PC-3 (cell line): ENCODE measurements around the gene PKM. TPM values are rescaled to one million over a fixed set of nuclear protein-coding genes. Genes with fewer than 3 reads are reported as not detected.
A peak's percentile ranks its signal among the peaks of the same experiment; 100 is the strongest.

ENCODE experiments used
- ATAC-seq: fragments of 200-7000 bp; cut with Tn5 transposase; 2 replicates; pipeline ENCODE4 v1.9.1; 2020; ENCODE audit warnings: mild to moderate bottlenecking, moderate library complexity
- BruUV-seq: library from RNA; stranded (reverse); fragments of 400-500 nt; replicated peaks from 2 replicates; lab custom pipeline; 2021; lab: Mats Ljungman, UMichigan
- CTCF ChIA-PET: fragments of 300-600 bp; sonication (Branson Sonifier 250); formaldehyde crosslinking; loops from one replicate; lab custom pipeline; 2022; ENCODE audit warnings: antibody characterized with exemption; lab: Charles Lee
- POLR2A ChIA-PET: fragments of 300-600 bp; sonication (Branson Sonifier 250); formaldehyde crosslinking; loops from one replicate; lab custom pipeline; 2022; ENCODE audit warnings: antibody characterized with exemption; ENCODE audit not compliant: unreplicated experiment; lab: Charles Lee
- DNase-seq: peaks from one replicate; pipeline ENCODE4 v3.0.0-alpha.2; 2015
- H2AFZ ChIP-seq: fragments of 300-600 bp; sonication (generic); 2 replicates; pipeline ENCODE4 v1.6.0; 2016; ENCODE audit warnings: antibody characterized with exemption, low read length
- H3F3A ChIP-seq: fragments of 300-600 bp; sonication (generic); one replicate; pipeline ENCODE4 v1.6.0; 2017; ENCODE audit warnings: antibody characterized with exemption, low read length, control low read depth, mild to moderate bottlenecking; ENCODE audit not compliant: unreplicated experiment
- H3K27ac ChIP-seq: fragments of 300-600 bp; sonication (generic); 2 replicates; pipeline ENCODE4 v1.5.1; 2016; ENCODE audit warnings: mild to moderate bottlenecking, low read length
- H3K27me3 ChIP-seq: fragments of 300-600 bp; sonication (generic); 2 replicates; pipeline ENCODE4 v1.6.1; 2016; ENCODE audit warnings: low read length, mixed read lengths
- H3K36me3 ChIP-seq: fragments of 300-600 bp; sonication (generic); 2 replicates; pipeline ENCODE4 v1.6.1; 2016; ENCODE audit warnings: low read depth, mixed run types, low read length, mixed read lengths
- H3K4me1 ChIP-seq: fragments of 300-600 bp; sonication (generic); 2 replicates; pipeline ENCODE4 v1.5.1; 2016; ENCODE audit warnings: low read length; ENCODE audit not compliant: insufficient read depth
- H3K4me2 ChIP-seq: fragments of 300-600 bp; sonication (generic); 2 replicates; pipeline ENCODE4 v1.6.0; 2016; ENCODE audit warnings: low read length
- H3K4me3 ChIP-seq: fragments of 300-600 bp; sonication (generic); 2 replicates; pipeline ENCODE4 v1.5.1; 2016; ENCODE audit warnings: mild to moderate bottlenecking, low read length, mixed read lengths
- H3K79me2 ChIP-seq: fragments of 300-600 bp; sonication (generic); 2 replicates; pipeline ENCODE4 v1.6.1; 2017; ENCODE audit warnings: low read length, mixed read lengths
- H3K9ac ChIP-seq: fragments of 300-600 bp; sonication (generic); 2 replicates; pipeline ENCODE4 v1.6.0; 2016; ENCODE audit warnings: mild to moderate bottlenecking, low read length
- H3K9me2 ChIP-seq: fragments of 300-600 bp; sonication (generic); replicated peaks from 2 replicates; pipeline ENCODE4 v1.6.1; 2016; ENCODE audit warnings: mixed run types, low read length, mixed read lengths
- H3K9me3 ChIP-seq: fragments of 300-600 bp; sonication (generic); 2 replicates; pipeline ENCODE4 v1.6.1; 2016; ENCODE audit warnings: low read length, mixed read lengths
- H4K20me1 ChIP-seq: fragments of 300-600 bp; sonication (generic); 2 replicates; pipeline ENCODE4 v1.6.1; 2016; ENCODE audit warnings: low read length, mixed read lengths
- CTCF ChIP-seq: fragments of 300-600 bp; sonication (generic); conservative IDR thresholded peaks from 2 replicates; pipeline ENCODE4 v1.5.1; 2017; ENCODE audit warnings: antibody characterized with exemption, low read depth, mild to moderate bottlenecking, low read length
- EZH2 ChIP-seq: fragments of 300-600 bp; sonication (generic); IDR thresholded peaks from one replicate; pipeline ENCODE4 v1.6.1; 2017; ENCODE audit warnings: antibody characterized with exemption, mild to moderate bottlenecking, low read length; ENCODE audit not compliant: unreplicated experiment
- EZH2phosphoT487 ChIP-seq: fragments of 300-600 bp; sonication (generic); IDR thresholded peaks from 2 replicates; pipeline ENCODE4 v1.6.1; 2018; ENCODE audit warnings: mild to moderate bottlenecking, antibody characterized with exemption, low read length, borderline replicate concordance
- intact Hi-C: fragments of 100-400 bp; cut with micrococcal nuclease; formaldehyde crosslinking; loops from 2 replicates; pipeline ENCODE4 v1.9.0; 2023
- total RNA-seq: library from RNA; depleted of rRNA; stranded (reverse); fragments of >200 nt; gene quantifications from 2 replicates; pipeline ENCODE4 v1.2.3, GENCODE V29; 2014

The PKM gene
- total RNA-seq, 1 experiment from 2014 or later = 1,963 TPM

- H3F3A ChIP-seq = peaks cover 21% of the 10 kb centered on the region
- H3K79me2 ChIP-seq = peaks cover 92% of the 10 kb centered on the region
- peaks cover 37% of the 10 kb centered on the region for H3K36me3 ChIP-seq
- peak overlapping the region; percentile 89 for H3K4me2 ChIP-seq
- BruUV-seq = no TSS peak
- H2AFZ ChIP-seq = no peak overlapping the region
- H3K9me2 ChIP-seq = no peaks in the 10 kb centered on the region
- POLR2A ChIA-PET = no interaction called here
- ATAC-seq = peak; percentile 3; the same call in 1 of the 2 replicates
- peaks cover 58% of the 10 kb centered on the region for H4K20me1 ChIP-seq
- no peaks in the 10 kb centered on the region for H3K27me3 ChIP-seq
- H3K27ac ChIP-seq = peak overlapping the region; percentile 86
- no peaks in the 10 kb centered on the region for H3K9me3 ChIP-seq
- DNase-seq = peak; percentile 84
- peak overlapping the region; percentile 95 for H3K9ac ChIP-seq
- TF ChIP-seq EZH2 = no peak
- no peak for TF ChIP-seq EZH2phosphoT487
- TF ChIP-seq CTCF = no peak
- CTCF ChIA-PET = no interaction called here
- peaks cover 42% of the 10 kb centered on the region for H3K4me1 ChIP-seq
- H3K4me3 ChIP-seq = peak overlapping the region; percentile 93
- intact Hi-C loops = loop anchor here (10.0 kb wide), 1 partner anchor 248 kb away; the partner anchor contains the start of gene ARIH1
Measured at GRCh38 chr15:72227192-72227586, 3.8 kb downstream of the PKM start.

- H4K20me1 ChIP-seq = peaks cover 84% of the 10 kb centered on the region
- no peak overlapping the region for H3K27ac ChIP-seq
- H3K36me3 ChIP-seq = peaks cover 67% of the 10 kb centered on the region
- H3K79me2 ChIP-seq = peaks cover 98% of the 10 kb centered on the region
- intact Hi-C loops = loop anchor here (10.0 kb wide), 1 partner anchor 252 kb away; the partner anchor contains the start of gene ARIH1
- POLR2A ChIA-PET = interaction anchor here (0.6 kb wide), 1 partner anchor 1408 kb away, joined by 8 read pairs; no protein-coding TSS in a partner anchor
- no peak overlapping the region for H3K9ac ChIP-seq
- H3K9me2 ChIP-seq = no peaks in the 10 kb centered on the region
- no peak for DNase-seq
- peaks cover 44% of the 10 kb centered on the region for H3K4me1 ChIP-seq
- H2AFZ ChIP-seq = no peak overlapping the region
- CTCF ChIA-PET = no interaction called here
- ATAC-seq = no peak
- peak overlapping the region; percentile 39 for H3K4me2 ChIP-seq
- TF ChIP-seq EZH2 = no peak
- TF ChIP-seq CTCF = no peak
- no peak for TF ChIP-seq EZH2phosphoT487
- BruUV-seq = no TSS peak
- no peak overlapping the region for H3K4me3 ChIP-seq
- no peaks in the 10 kb centered on the region for H3K9me3 ChIP-seq
- no peaks in the 10 kb centered on the region for H3K27me3 ChIP-seq
- peaks cover 9% of the 10 kb centered on the region for H3F3A ChIP-seq
Measured at GRCh38 chr15:72223278-72223677, 7.7 kb downstream of the PKM start.

GRCh38 chr15:72222393-72222792, 8.6 kb downstream of the PKM start:
- intact Hi-C loops = loop anchor here (10.0 kb wide), 1 partner anchor 252 kb away; the partner anchor contains the start of gene ARIH1
- Histone ChIP-seq H3K9ac (no peak overlapping the region), H3F3A (peaks cover 9% of the 10 kb centered on the region), H3K9me2 (no peaks in the 10 kb centered on the region), H3K27ac (peak overlapping the region; percentile 26), H2AFZ (no peak overlapping the region), H3K4me3 (no peak overlapping the region), H3K79me2 (peaks cover 98% of the 10 kb centered on the region), H4K20me1 (peaks cover 84% of the 10 kb centered on the region), H3K9me3 (no peaks in the 10 kb centered on the region), H3K27me3 (no peaks in the 10 kb centered on the region), H3K4me1 (peaks cover 44% of the 10 kb centered on the region), H3K4me2 (peak overlapping the region; percentile 39; the same call in 1 of the 2 replicates), H3K36me3 (peaks cover 72% of the 10 kb centered on the region)
- POLR2A ChIA-PET = no interaction called here
- DNase-seq (peak; percentile 75), ATAC-seq (peak; percentile 80)
- TF ChIP-seq EZH2 (no peak), CTCF (no peak), EZH2phosphoT487 (no peak)
- no TSS peak for BruUV-seq
- CTCF ChIA-PET = interaction anchor here (0.7 kb wide), 1 partner anchor 70 kb away, joined by 4 read pairs; no protein-coding TSS in a partner anchor
